AG04450 (cell line): ENCODE measurements around the gene DMBT1. TPM values are rescaled to one million over a fixed set of nuclear protein-coding genes. Genes with fewer than 3 reads are reported as not detected.

Experiments used
- CTCF ChIA-PET: fragments of 300-600, 350-600 bp; formaldehyde crosslinking; extraction: SDS; loops from one replicate; lab custom pipeline; 2022; ENCODE audit warnings: antibody characterized with exemption, inconsistent platforms; lab: Charles Lee
- POLR2A ChIA-PET: fragments of 350-600 bp; formaldehyde crosslinking; extraction: SDS; loops from one replicate; lab custom pipeline; 2021; ENCODE audit warnings: antibody characterized with exemption, inconsistent platforms; lab: Yijun Ruan, JAX
- DNase-seq: peaks from one replicate; pipeline ENCODE4 v3.0.0-alpha.2; 2011; ENCODE audit warnings: low read depth, low spot score
- H3K27ac ChIP-seq: one replicate; pipeline ENCODE4 v1.5.1; 2012; ENCODE audit warnings: low read depth, low read length, control low read depth
- H3K27me3 ChIP-seq: one replicate; pipeline ENCODE4 v1.6.0; 2012; ENCODE audit warnings: low read length; ENCODE audit not compliant: control insufficient read depth, insufficient read depth
- H3K4me3 ChIP-seq: 2 replicates; pipeline ENCODE4 v1.5.1; 2011; ENCODE audit warnings: mild to moderate bottlenecking, low read depth, low read length, control low read depth
- H3K9me3 ChIP-seq: 2 replicates; pipeline ENCODE4 v1.5.1; 2012; ENCODE audit warnings: low read length; ENCODE audit not compliant: control insufficient read depth, insufficient read depth
- polyA plus RNA-seq: library from polyadenylated mRNA; depleted of rRNA; stranded (reverse); fragments of >200 nt; gene quantifications from 2 replicates; pipeline ENCODE4 v1.2.3, GENCODE V29; 2011
- TF ChIP-seq, protein P1 (sequence below): IDR thresholded peaks from 2 replicates; pipeline ENCODE4 v1.5.1; 2011; ENCODE audit warnings: low read depth, low read length, control low read depth, inconsistent platforms

DMBT1 gene
- polyA plus RNA-seq, 1 experiment: not detected

DNA sequence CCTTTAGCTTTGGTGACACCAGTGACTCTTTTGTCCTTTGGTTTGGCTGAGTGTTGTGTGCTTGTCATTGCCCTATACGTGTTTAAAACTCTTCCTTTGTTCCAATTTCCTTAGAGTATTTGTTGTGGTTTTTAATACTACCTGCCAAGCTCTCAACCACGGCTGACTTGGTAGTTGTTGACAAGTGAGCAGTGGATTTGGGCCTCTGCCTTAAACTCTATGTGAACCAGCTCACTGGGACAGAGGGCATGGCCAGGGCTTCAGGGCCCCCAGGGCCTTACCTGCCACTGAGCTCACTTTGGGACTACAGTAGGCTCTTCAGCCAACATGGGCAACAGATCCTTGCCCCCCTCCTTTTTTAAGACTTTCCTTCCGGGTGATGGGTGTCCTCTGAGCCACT is 9.6 kb upstream of the DMBT1 start:
- Histone ChIP-seq H3K27ac (no peak overlapping the region), H3K9me3 (no peaks in the 10 kb centered on the region), H3K4me3 (no peak overlapping the region), H3K27me3 (no peaks in the 10 kb centered on the region)
- no peak for DNase-seq
- TF ChIP-seq, protein P1, sequence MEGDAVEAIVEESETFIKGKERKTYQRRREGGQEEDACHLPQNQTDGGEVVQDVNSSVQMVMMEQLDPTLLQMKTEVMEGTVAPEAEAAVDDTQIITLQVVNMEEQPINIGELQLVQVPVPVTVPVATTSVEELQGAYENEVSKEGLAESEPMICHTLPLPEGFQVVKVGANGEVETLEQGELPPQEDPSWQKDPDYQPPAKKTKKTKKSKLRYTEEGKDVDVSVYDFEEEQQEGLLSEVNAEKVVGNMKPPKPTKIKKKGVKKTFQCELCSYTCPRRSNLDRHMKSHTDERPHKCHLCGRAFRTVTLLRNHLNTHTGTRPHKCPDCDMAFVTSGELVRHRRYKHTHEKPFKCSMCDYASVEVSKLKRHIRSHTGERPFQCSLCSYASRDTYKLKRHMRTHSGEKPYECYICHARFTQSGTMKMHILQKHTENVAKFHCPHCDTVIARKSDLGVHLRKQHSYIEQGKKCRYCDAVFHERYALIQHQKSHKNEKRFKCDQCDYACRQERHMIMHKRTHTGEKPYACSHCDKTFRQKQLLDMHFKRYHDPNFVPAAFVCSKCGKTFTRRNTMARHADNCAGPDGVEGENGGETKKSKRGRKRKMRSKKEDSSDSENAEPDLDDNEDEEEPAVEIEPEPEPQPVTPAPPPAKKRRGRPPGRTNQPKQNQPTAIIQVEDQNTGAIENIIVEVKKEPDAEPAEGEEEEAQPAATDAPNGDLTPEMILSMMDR: no peak
- POLR2A ChIA-PET: no interaction called here
- CTCF ChIA-PET: no interaction called here

- no peaks in the 10 kb centered on the region for H3K9me3 ChIP-seq
- ChIA-PET CTCF (no interaction called here), POLR2A (no interaction called here)
- no peak overlapping the region for H3K27ac ChIP-seq
- no peak overlapping the region for H3K4me3 ChIP-seq
- DNase-seq: no peak
- TF ChIP-seq, protein P1: no peak
- H3K27me3 ChIP-seq: peaks cover 1% of the 10 kb centered on the region
Observed at GRCh38 chr10:122551450-122551849, 9.1 kb upstream of the DMBT1 start.

DNA sequence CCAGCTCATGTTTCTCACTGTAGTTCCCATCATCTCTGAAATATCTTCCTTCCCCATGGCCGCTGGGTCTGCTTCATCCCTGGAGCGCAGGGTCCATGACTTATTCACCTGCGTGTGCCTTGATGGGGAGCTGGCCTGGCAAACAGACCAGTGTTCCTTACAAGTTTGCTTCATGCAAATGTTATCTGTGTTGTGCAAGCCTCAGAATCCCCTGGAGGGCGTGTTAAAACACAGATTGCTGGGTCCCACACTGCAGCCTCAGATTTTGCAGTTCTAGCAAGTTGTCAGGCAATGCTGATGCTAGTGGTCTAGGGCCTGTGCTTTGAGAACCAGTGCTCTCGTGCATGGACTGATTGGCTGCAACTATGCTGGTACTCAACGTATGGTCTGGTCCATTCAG is 7.2 kb upstream of the DMBT1 start:
- POLR2A ChIA-PET: no interaction called here
- TF ChIP-seq, protein P1: no peak

DNA sequence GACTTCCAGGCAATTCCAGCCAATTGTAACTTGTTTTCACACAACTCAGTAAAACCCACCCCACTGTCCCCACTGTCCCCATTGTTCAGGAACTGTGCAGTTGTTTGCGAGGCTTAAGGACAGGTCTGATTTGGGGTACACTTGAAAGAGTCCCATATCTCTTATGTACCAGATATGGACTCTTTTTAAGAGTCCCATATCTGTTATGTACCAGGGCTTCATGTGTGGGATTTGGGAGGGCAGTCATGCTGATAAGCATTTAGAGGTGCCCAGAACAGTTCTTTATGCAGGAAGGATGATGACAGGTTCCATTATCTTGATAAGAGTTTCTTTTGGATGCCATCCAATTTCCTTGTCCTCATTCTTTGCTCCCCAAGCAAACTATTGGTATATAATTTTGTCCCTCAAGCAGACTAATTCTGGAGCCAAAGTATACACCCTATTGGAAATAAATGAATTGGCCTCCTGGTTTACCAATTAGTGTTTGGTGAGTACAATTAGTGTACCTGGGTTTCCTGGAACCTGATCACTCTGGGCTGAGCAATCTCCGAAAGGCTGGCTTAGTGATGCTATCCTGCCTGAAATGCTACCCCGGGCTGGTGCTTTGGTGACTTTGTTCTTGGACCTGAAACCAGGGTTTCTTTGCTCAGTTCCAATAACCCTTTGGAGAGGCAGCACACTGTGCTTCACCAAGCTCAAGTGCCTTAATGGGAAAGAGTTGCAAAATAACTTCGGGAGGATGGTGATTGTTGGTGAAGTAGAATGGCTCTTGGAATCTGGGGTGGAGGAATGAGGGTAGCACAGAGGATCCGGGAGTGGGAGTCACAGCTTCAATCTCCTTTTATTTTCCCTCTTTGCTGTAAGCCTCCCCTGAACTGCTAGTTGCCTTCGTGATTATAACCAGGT is 6.2 kb upstream of the DMBT1 start:
- CTCF ChIA-PET: no interaction called here
- POLR2A ChIA-PET: no interaction called here

More for the DNA sequence above, 7.2 kb upstream of the DMBT1 start:
- H3K27ac ChIP-seq: no peak overlapping the region
- DNase-seq: no peak
- peaks cover 7% of the 10 kb centered on the region for H3K27me3 ChIP-seq
- CTCF ChIA-PET: interaction anchor here (1.9 kb wide), 1 partner anchor 12 kb away, joined by 10 read pairs; no protein-coding TSS in a partner anchor
- H3K4me3 ChIP-seq: no peak overlapping the region
- no peaks in the 10 kb centered on the region for H3K9me3 ChIP-seq

DNA sequence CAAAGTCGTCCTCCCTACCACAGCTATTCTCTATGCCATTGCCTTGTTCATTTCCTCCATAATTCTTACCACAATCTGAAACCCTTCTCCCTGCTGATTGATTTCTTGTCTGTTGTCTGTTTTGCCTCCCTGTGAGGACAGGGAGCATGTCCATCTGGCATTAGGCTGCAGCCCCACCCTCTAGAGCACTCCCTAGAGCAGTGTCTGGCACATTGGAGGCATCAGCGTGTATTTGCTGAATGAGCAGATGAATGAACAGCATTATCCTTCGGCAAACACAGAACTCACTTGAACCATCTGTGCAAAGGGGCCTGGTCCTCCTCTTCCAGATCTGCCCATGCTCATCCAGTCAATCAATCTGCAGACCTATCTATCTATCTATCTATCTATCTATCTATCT is 5.1 kb upstream of the DMBT1 start:
- Histone ChIP-seq H3K27ac (no peak overlapping the region), H3K27me3 (peaks cover 18% of the 10 kb centered on the region), H3K9me3 (no peaks in the 10 kb centered on the region), H3K4me3 (no peak overlapping the region)
- ChIA-PET CTCF (interaction anchor here (1.2 to 3.1 kb wide), 2 partner anchors 10 to 211 kb away, joined by 3 to 13 read pairs; no protein-coding TSS in a partner anchor), POLR2A (no interaction called here)
- TF ChIP-seq, protein P1: no peak
- DNase-seq: no peak

More for the DNA sequence above, 6.2 kb upstream of the DMBT1 start:
- Histone ChIP-seq H3K9me3 (no peaks in the 10 kb centered on the region), H3K27ac (no peak overlapping the region), H3K27me3 (peaks cover 10% of the 10 kb centered on the region), H3K4me3 (no peak overlapping the region)
- no peak for DNase-seq
- TF ChIP-seq, protein P1: no peak
